GM10847 (cell line): ENCODE results near the gene CNRIP1.

ENCODE experiments used
- POLR2A ChIP-seq: IDR thresholded peaks from 2 replicates; pipeline ENCODE4 v1.6.1; 2011; ENCODE audit not compliant: insufficient read length; ENCODE audit errors: extremely low read depth

Gene CNRIP1

DNA sequence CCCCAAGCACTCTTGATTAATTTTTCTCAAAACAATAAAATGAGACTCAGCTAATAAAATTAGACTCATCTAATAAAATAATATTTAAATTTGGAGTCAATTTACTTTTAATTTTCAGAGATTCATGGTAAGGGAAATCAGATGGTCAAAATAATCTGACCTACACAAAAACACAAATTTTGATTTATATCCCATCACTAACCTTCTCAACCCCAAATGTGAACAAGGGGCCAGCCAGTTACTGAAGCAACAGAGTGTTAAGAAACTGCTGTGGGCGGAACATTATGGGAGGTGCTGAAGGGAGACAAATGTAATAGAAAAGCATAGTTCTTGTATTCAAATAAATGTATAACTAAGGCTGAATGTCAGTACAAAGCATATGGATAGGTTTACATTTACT lies 39.0 kb downstream of the CNRIP1 start:
- TF ChIP-seq POLR2A: no peak

DNA sequence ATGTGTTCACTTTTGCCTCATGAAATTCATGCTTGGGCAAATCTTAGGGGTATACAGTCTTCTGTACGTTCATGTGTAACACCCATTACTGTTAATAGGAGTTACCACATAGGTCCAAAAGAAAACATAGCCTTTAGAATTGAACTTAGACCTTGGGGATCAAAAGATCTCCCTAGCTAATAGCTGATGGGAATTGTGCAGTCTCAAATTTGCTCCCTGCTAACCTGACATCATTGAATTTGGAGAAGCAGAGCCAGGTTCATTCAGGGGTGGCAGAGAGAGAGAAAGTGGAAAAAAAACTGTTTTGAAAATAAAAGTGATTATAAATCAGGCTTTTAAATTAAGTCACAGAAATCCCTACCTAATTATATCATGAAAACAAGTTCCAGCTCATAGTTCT lies 39.4 kb downstream of the CNRIP1 start:
- no peak for TF ChIP-seq POLR2A

GRCh38 chr2:68279691-68280090 lies 40.1 kb downstream of the CNRIP1 start:
- TF ChIP-seq POLR2A: no peak

DNA sequence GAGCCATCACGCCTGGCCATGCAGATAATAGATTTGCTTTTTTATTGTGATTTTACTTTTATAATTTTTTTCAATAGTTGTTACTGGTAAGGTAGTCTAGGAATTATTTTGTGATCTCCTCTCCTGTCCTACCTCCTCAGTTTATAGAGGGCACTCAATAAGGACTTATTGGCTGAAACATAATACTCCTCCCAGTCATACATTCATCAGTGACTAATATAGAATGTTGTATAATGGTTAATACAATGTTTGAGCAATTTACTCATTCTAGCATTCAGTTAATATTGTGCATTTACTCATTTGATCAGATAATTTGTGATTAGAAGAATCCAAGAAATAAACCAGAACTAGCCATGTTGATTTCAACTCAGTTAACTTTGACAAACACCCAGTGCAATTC lies 41.6 kb downstream of the CNRIP1 start:
- no peak for TF ChIP-seq POLR2A

GRCh38 chr2:68274022-68274421 lies 45.7 kb downstream of the CNRIP1 start:
- no peak for TF ChIP-seq POLR2A

GRCh38 chr2:68272246-68272994 lies 47.3 kb downstream of the CNRIP1 start:
- TF ChIP-seq POLR2A: no peak

GRCh38 chr2:68266655-68267054 lies 53.1 kb downstream of the CNRIP1 start:
- TF ChIP-seq POLR2A: no peak

DNA sequence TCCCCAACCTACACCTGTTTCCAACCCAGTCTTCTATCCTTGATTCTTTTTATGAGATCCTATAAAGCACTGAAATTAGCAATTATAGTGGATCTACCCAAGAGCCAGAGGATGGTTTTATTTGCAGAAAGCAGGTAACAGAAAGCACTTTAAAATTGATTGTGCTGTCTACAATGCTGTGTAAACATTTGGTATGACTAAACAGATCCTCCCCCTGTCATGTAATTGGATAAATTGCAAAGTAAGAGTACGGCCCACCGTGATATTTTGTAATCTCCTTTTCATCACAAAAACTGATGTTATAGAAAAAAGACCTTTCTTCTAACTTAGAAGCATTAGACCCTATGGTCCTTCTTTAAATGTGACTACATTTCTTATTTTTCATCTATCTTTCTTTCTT lies 56.1 kb downstream of the CNRIP1 start:
- TF ChIP-seq POLR2A: no peak

DNA sequence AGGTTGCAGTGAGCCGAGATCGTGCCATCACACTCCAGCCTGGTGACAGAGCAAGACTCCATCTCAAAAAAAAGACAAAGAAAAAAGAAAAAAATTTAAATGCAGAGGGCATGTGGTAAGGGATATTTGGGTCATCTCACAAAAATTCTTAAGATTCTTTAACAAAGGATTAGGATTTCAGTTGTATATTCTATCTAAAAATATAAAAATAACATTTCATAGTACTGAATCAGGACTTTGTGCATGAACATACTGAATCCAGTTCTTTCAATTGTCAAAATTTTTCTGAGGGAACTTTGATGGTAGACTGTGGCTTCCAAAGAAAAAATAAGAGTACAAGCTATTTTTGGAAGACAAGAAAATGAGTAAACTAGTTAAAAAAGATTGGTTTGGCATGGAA lies 60.9 kb downstream of the CNRIP1 start:
- TF ChIP-seq POLR2A: no peak

DNA sequence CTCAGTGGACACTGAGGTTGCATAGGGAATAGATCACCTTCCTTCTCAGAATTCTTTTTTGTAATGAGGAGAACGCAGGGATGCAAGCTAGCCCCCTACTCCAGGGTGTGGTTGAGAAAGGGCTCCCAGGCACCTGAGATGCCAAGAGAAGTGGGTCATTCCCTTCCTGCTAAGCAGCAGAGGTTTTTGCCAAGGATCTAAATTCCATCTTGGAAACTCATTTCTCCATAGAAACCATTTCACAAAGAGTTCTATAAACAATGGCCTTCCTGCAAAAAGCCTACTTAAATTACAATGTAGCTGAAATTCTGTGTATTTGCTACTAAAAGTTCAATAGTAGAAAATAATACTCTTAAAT lies 63.7 kb downstream of the CNRIP1 start:
- no peak for TF ChIP-seq POLR2A

- TF ChIP-seq POLR2A: no peak
Measured at GRCh38 chr2:68253219-68254068, 66.3 kb downstream of the CNRIP1 start.

DNA sequence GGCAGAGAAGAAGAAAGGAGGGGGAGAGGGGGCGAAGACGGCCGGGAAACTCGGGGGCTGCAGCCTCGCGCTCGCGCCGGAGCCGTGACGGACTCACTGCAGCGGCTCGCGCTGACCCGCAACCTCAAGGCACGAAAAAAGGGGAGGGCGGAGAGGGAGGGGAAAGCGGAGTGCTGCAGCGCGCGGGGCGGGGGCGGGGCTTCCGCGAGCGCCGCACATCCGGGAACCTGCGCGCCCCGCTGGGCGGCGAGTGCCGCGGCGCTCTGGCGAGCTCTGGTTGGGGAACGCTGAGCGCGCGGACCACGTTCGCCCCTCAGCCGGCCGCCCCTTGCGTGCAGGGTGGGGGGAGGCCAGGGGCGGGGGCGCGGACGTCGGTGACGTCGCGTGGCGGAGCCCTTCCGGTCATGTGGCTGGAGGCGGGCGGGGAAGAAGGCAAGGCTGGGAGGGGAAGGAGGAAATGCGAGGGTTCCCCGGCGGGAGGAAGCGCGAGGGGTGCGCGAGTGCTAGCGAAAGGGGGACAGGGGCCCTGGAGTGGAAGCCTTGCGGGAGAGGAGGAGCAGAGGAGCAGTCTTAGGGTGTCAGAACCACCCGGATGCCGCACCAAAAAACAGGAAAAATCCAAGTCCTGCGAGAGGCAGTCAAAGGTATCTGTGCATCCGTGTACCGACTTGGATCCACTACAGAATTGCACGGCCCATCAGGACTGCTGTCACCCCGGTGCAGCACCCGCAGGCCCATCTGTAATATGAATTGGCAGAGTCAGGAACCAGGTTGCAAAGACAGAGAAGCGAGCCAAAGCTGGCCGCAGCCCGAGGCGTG lies 67.1 kb downstream of the CNRIP1 start, which contains the start of gene PPP3R1:
Gene PPP3R1 (minus strand): TSS at position 133 of the 819 bp plus-strand sequence. CDS start 405 bp downstream, outside the sequence.
- TF ChIP-seq POLR2A: peak; percentile 85

- no peak for TF ChIP-seq POLR2A
Measured at GRCh38 chr2:68251855-68252399, 67.8 kb downstream of the CNRIP1 start.

DNA sequence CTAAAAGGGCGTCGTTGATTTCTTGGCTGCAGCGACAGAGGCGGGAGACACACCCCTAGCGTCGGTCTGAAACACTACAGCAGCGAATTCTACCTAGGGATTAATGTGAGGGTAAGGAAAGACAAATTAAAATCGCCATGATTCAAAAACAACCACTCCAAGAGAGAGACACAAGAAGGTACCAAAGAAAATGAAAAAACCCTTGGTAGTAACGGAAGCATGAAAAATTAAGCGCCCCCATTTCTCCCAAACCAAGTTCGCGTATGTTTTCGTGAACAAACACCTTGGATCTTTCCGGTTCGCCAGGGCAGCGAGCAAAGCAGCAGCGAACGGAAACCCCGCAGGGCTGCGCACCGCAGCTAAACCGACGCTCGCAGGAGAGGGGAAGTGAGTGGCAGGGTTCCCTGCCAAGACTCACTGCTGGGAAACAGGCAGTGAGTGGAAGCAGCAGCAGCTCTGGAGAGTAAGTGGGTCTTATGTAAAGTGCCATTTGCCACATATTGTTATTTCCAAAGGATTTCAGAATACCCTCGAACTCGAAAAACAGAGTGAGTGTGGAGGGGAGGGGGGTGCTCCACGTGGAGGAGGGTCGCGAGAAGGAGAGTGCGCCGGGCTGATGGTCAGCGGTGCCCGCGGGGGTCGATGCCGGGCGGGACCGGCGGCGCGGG lies 68.4 kb downstream of the CNRIP1 start:
- TF ChIP-seq POLR2A: no peak
